Cardiac septum (tissue), 1 donor: Measurements from ENCODE around the gene C2orf92. TPM values are rescaled to one million over a fixed set of nuclear protein-coding genes. Genes with fewer than 3 reads are reported as not detected.

Experiments
- total RNA-seq: library from RNA; stranded (reverse); fragmentation: NEBNext Ultra II Directional; extraction: Animal tissue kit (Norgen Biotek cat#: 25700); gene quantifications from one replicate; pipeline ENCODE4 v1.2.1, GENCODE V29; 2021
- donor health status: DM: no; HTN: no; CAD: no.

The C2orf92 gene
- total RNA-seq, 1 donor from 2014 or later: 4.6 TPM

Other genes with a start within 250 kb of the C2orf92 start
- gene ANKRD36B, start 79.8 kb upstream of the C2orf92 start, total RNA-seq: 5.0 TPM
- gene COX5B, start 23.7 kb upstream of the C2orf92 start, total RNA-seq: 992 TPM
- gene ACTR1B, start 5.7 kb upstream of the C2orf92 start, total RNA-seq: 77.6 TPM
- gene ZAP70, start 43.9 kb downstream of the C2orf92 start, total RNA-seq: 1.2 TPM